Nephron progenitor cell (in vitro differentiated cells): Measurements from ENCODE around the gene SNX15.

Experiments
- DNase-seq: peaks from one replicate; pipeline ENCODE4 v3.0.0; 2021
- H3K27ac Mint-ChIP-seq: 2 replicates; pipeline ENCODE4 v1.8.0; 2021; ENCODE audit warnings: mild to moderate bottlenecking, moderate library complexity, mixed read lengths
- H3K27me3 Mint-ChIP-seq: 2 replicates; pipeline ENCODE4 v1.8.0; 2021; ENCODE audit warnings: mild to moderate bottlenecking, low read depth, mixed read lengths; ENCODE audit not compliant: poor library complexity
- H3K36me3 Mint-ChIP-seq: 2 replicates; pipeline ENCODE4 v1.8.0; 2021; ENCODE audit warnings: low read depth, mixed read lengths
- H3K4me1 Mint-ChIP-seq: 2 replicates; pipeline ENCODE4 v1.8.0; 2021; ENCODE audit warnings: mixed read lengths
- H3K4me3 Mint-ChIP-seq: 2 replicates; pipeline ENCODE4 v1.8.0; 2021; ENCODE audit warnings: mild to moderate bottlenecking, moderate library complexity, mixed read lengths
- H3K9me3 Mint-ChIP-seq: 2 replicates; pipeline ENCODE4 v1.8.0; 2021; ENCODE audit warnings: mild to moderate bottlenecking, moderate library complexity, mixed read lengths
- TF ChIP-seq, protein P1 (sequence below): fragments of 200-600 bp; sonication (generic); IDR thresholded peaks from 2 replicates; pipeline ENCODE4 v1.5.0; 2021; ENCODE audit warnings: antibody characterized with exemption

Gene SNX15

GRCh38 chr11:65078151-65078550 lies 50.9 kb downstream of the SNX15 start:
- peaks cover 36% of the 10 kb centered on the region for H3K4me1 Mint-ChIP-seq
- no peak overlapping the region for H3K4me3 Mint-ChIP-seq
- TF ChIP-seq, protein P1, sequence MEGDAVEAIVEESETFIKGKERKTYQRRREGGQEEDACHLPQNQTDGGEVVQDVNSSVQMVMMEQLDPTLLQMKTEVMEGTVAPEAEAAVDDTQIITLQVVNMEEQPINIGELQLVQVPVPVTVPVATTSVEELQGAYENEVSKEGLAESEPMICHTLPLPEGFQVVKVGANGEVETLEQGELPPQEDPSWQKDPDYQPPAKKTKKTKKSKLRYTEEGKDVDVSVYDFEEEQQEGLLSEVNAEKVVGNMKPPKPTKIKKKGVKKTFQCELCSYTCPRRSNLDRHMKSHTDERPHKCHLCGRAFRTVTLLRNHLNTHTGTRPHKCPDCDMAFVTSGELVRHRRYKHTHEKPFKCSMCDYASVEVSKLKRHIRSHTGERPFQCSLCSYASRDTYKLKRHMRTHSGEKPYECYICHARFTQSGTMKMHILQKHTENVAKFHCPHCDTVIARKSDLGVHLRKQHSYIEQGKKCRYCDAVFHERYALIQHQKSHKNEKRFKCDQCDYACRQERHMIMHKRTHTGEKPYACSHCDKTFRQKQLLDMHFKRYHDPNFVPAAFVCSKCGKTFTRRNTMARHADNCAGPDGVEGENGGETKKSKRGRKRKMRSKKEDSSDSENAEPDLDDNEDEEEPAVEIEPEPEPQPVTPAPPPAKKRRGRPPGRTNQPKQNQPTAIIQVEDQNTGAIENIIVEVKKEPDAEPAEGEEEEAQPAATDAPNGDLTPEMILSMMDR = peak; percentile 53
- H3K36me3 Mint-ChIP-seq = peaks cover 47% of the 10 kb centered on the region
- H3K9me3 Mint-ChIP-seq = no peaks in the 10 kb centered on the region
- no peaks in the 10 kb centered on the region for H3K27me3 Mint-ChIP-seq
- peak; percentile 66 for DNase-seq
- H3K27ac Mint-ChIP-seq = peak overlapping the region; percentile 5

DNA sequence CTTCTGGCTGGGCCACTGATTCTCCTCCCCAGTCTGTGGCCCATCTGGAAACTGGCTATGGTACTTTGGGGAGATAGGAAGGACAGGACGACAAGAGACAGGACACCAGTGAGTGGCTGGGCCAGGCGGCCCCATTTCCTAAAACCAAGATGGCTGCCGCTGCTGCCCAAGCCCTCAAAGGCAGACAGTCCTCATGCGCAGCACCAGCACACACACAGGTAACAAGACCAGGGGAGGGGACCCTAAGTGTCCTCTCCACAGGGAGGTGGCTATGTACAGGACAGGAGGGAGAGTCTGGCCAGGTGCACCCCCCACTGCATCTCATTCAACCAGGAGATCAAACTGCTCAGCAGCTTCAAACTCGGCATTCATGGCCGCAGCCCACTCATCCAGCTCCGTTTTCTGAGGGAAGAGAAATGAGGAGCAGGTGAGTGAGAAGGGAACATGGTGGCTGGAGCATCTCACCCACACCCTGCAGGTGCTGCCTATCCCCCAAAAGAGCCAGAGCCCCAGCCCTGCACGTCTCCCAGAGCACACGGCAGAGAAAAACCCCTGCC lies 51.6 kb downstream of the SNX15 start:
- TF ChIP-seq, protein P1 = no peak
- no peak overlapping the region for H3K4me3 Mint-ChIP-seq
- DNase-seq = no peak
- H3K36me3 Mint-ChIP-seq = peaks cover 47% of the 10 kb centered on the region
- H3K27ac Mint-ChIP-seq = peak overlapping the region; percentile 45
- peaks cover 38% of the 10 kb centered on the region for H3K4me1 Mint-ChIP-seq
- H3K27me3 Mint-ChIP-seq = no peaks in the 10 kb centered on the region
- no peaks in the 10 kb centered on the region for H3K9me3 Mint-ChIP-seq

- TF ChIP-seq, protein P1 = no peak
- Mint-ChIP-seq H3K4me1 (peaks cover 48% of the 10 kb centered on the region), H3K27ac (peak overlapping the region; percentile 98), H3K36me3 (peaks cover 26% of the 10 kb centered on the region), H3K9me3 (no peaks in the 10 kb centered on the region), H3K27me3 (no peaks in the 10 kb centered on the region), H3K4me3 (peak overlapping the region; percentile 99)
- DNase-seq = no peak
These were observed 56.0 kb downstream of the SNX15 start for GRCh38 chr11:65083134-65083833.

- H3K9me3 Mint-ChIP-seq = no peaks in the 10 kb centered on the region
- TF ChIP-seq, protein P1 = no peak
- H3K27me3 Mint-ChIP-seq = no peaks in the 10 kb centered on the region
- peaks cover 41% of the 10 kb centered on the region for H3K4me1 Mint-ChIP-seq
- H3K27ac Mint-ChIP-seq = peak within 1 kb of the TSS; percentile 98
- peak within 1 kb of the TSS; percentile 99 for H3K4me3 Mint-ChIP-seq
- DNase-seq = peak; percentile 97
- H3K36me3 Mint-ChIP-seq = peaks cover 26% of the 10 kb centered on the region
These were observed 56.8 kb downstream of the SNX15 start, which contains the start of the genes CDCA5 and ZFPL1 for GRCh38 chr11:65083834-65084597. CDCA5 (minus strand) TSS chr11:65084040; CDS start chr11:65083978, 62 bp downstream. ZFPL1 (plus strand) TSS chr11:65084222; CDS start chr11:65084699, 477 bp downstream.

- H3K9me3 Mint-ChIP-seq = no peaks in the 10 kb centered on the region
- peaks cover 41% of the 10 kb centered on the region for H3K4me1 Mint-ChIP-seq
- no peaks in the 10 kb centered on the region for H3K27me3 Mint-ChIP-seq
- no peak for DNase-seq
- H3K4me3 Mint-ChIP-seq = peak overlapping the region; percentile 99
- TF ChIP-seq, protein P1 = no peak
- peaks cover 27% of the 10 kb centered on the region for H3K36me3 Mint-ChIP-seq
- peak overlapping the region; percentile 98 for H3K27ac Mint-ChIP-seq
These were observed 57.5 kb downstream of the SNX15 start for GRCh38 chr11:65084598-65085375.
